Bronchial epithelial cell (primary cell): ENCODE data around the gene XPO5. TPM values are rescaled to one million over a fixed set of nuclear protein-coding genes. Genes with fewer than 3 reads are reported as not detected.
A peak's percentile ranks its signal among the peaks of the same experiment; 100 is the strongest.
"Not testable (repeated sequence)": the region's sequence is repeated elsewhere in the genome, so short reads cannot be mapped to it uniquely, and the experiment has no call there.

ENCODE experiments used
- DNase-seq: peaks from one replicate; pipeline ENCODE4 v3.0.0-alpha.2; 2010; ENCODE audit warnings: low read depth
- FAIRE-seq: peaks from 2 replicates; lab custom pipeline; 2011; peaks lifted over from hg19 to GRCh38; lab: Jason Lieb, UNC
- H3K27me3 ChIP-seq: 2 replicates; pipeline ENCODE4 v1.5.1; 2011; ENCODE audit warnings: low read length; ENCODE audit not compliant: control insufficient read depth, insufficient read depth
- H3K36me3 ChIP-seq: 2 replicates; pipeline ENCODE4 v1.5.1; 2011; ENCODE audit warnings: low read length; ENCODE audit not compliant: control insufficient read depth, insufficient read depth
- H3K4me3 ChIP-seq: 2 replicates; pipeline ENCODE4 v1.5.1; 2011; ENCODE audit warnings: mild to moderate bottlenecking, low read depth, low read length, control low read depth
- CTCF ChIP-seq: IDR thresholded peaks from 2 replicates; pipeline ENCODE4 v1.5.1; 2011; ENCODE audit warnings: mild to moderate bottlenecking, moderate library complexity, low read length, control low read depth, inconsistent platforms; ENCODE audit not compliant: insufficient read depth, severe bottlenecking
- total RNA-seq: library from RNA; depleted of rRNA; stranded (reverse); fragments of >200 nt; gene quantifications from 2 replicates; pipeline ENCODE4 v1.2.1, GENCODE V29; 2014

XPO5 gene
- total RNA-seq, 1 donor from 2014 or later: 35.8 TPM

DNA sequence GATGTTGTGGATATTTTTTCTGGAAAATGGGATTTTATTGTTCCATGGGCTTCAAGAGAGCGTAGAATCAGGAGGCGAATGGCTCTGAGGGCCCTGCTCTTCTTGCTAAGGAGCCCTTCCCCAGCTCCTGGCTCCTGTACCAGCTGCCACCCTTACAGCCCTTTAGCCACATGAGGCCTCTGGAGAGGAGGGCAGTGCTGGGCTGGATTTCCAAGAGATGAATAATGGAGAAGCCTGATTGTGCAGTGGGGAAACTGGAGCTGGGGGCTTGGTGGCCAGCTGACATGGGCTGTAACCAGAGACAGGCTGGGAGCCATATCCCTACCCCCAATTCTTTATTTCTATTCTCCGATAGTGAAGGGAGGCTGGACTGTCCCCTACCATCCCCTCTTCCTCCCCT, 74.9 kb downstream of the XPO5 start:
- TF ChIP-seq CTCF: no peak
- peaks cover 39% of the 10 kb centered on the region for H3K36me3 ChIP-seq
- no peak for DNase-seq
- no peaks in the 10 kb centered on the region for H3K27me3 ChIP-seq
- FAIRE-seq: no peak
- H3K4me3 ChIP-seq: no peak overlapping the region

GRCh38 chr6:43499028-43499815, 76.6 kb downstream of the XPO5 start:
- DNase-seq (no peak), FAIRE-seq (no peak)
- TF ChIP-seq CTCF: no peak
- Histone ChIP-seq H3K36me3 (peaks cover 34% of the 10 kb centered on the region), H3K27me3 (no peaks in the 10 kb centered on the region), H3K4me3 (no peak overlapping the region)

- not testable (repeated sequence) for FAIRE-seq, H3K27me3 ChIP-seq, H3K4me3 ChIP-seq, DNase-seq
- peaks cover 31% of the 10 kb centered on the region for H3K36me3 ChIP-seq
Measured at GRCh38 chr6:43498291-43498690, 77.5 kb downstream of the XPO5 start.

DNA sequence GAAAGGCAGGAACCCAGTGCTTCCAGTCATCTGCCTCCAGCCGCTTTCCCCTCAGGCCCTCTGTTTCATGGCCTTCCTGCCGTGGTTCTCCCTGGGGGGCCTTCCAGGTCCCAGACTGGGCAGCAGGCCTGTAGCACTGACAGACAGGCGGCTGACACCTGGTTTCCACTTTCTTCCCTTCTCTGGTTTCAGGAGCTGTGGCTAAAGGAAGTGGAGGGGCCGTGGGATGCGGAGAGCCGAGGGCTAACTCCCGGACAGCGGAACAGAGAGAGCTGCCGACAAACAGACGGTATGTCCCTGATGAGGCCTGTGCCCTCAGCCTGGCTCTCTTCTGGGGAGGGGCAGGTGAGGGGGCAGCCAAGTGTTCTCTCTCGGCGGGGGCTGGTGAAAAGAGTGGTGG, 78.1 kb downstream of the XPO5 start:
- DNase-seq (no peak), FAIRE-seq (no peak)
- H3K36me3 ChIP-seq: peaks cover 29% of the 10 kb centered on the region

GRCh38 chr6:43497129-43497396, 78.8 kb downstream of the XPO5 start:
- H3K4me3 ChIP-seq: no peak overlapping the region
- DNase-seq (no peak), FAIRE-seq (no peak)
- no peak for TF ChIP-seq CTCF
- H3K27me3 ChIP-seq: no peaks in the 10 kb centered on the region
- H3K36me3 ChIP-seq: peaks cover 24% of the 10 kb centered on the region

More for the DNA sequence above, 78.1 kb downstream of the XPO5 start:
- H3K27me3 ChIP-seq: no peaks in the 10 kb centered on the region
- no peak for TF ChIP-seq CTCF
- no peak overlapping the region for H3K4me3 ChIP-seq

GRCh38 chr6:43496370-43497128, 79.3 kb downstream of the XPO5 start:
- H3K36me3 ChIP-seq: peaks cover 24% of the 10 kb centered on the region
- TF ChIP-seq CTCF: peak; percentile 80
- FAIRE-seq (no peak), DNase-seq (peak; percentile 96)
- H3K27me3 ChIP-seq: no peaks in the 10 kb centered on the region
- H3K4me3 ChIP-seq: no peak overlapping the region
